Fibroblast of skin of right biceps (primary cell): Measurements from ENCODE around the gene PTK7.

Experiments
- DNase-seq: peaks from one replicate; pipeline ENCODE4 v3.0.0-alpha.2; 2013

The PTK7 gene

DNA sequence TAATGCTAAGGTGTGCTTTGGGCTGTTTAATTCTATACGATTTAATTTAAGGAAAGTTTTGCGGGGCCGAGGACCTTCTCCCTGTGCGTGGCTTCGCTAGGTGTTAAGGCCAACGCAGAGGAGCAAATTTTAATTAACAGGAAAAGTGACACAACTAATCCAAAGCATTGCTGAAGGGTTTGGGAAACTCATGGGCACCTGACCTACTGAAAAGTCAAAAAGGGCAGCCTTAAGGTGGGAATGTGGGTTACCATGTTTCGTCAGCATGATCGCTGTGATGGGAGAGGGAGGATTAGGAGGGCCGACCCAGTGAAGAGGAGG, 105.5 kb downstream of the PTK7 start:
- no peak for DNase-seq

GRCh38 chr6:43181942-43182860, 106.1 kb downstream of the PTK7 start, which contains the start of gene CUL9:
Gene CUL9, plus strand, starts transcription at chr6:43182196. Its CDS starts 2,115 bp downstream, at chr6:43184311.
- DNase-seq = peak; percentile 67

DNA sequence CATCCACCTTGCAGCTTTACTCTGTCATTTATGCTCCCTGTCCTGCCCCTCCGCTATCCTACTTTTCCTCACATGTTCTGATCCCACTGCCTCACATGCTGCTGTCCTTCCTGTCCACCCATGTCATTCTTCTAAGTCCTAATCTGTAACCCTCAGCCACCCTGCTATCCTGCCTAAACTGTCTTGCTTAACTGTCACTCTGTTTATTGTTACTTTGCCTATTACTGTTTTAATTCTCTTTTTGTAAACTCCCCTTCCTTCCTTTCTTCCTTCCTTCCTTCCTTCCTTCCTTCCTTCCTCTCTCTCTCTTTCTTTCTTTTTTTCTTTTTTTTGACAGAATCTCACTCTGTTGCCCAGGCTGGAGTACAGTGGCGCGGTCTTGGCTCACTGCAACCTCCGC, 107.3 kb downstream of the PTK7 start:
- no peak for DNase-seq

- no peak for DNase-seq
Observed at GRCh38 chr6:43184268-43184985, 108.3 kb downstream of the PTK7 start.

- no peak for DNase-seq
Observed at GRCh38 chr6:43185391-43185985, 109.4 kb downstream of the PTK7 start.

DNA sequence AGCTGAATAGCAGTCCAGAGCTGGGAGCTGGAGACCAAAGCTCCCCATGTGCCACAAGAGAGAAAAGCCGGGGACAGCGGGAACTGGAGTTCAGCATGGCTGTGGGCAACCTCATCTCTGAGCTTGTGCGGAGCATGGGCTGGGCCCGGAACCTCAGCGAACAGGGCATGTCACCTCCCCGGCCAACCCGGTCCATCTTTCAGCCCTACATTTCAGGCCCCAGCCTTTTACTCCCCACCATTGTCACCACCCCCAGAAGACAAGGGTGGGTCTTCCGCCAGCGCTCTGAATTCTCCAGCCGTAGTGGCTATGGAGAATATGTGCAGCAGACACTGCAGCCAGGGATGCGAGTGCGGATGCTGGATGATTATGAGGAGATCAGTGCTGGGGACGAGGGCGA, 109.9 kb downstream of the PTK7 start:
- DNase-seq = no peak

DNA sequence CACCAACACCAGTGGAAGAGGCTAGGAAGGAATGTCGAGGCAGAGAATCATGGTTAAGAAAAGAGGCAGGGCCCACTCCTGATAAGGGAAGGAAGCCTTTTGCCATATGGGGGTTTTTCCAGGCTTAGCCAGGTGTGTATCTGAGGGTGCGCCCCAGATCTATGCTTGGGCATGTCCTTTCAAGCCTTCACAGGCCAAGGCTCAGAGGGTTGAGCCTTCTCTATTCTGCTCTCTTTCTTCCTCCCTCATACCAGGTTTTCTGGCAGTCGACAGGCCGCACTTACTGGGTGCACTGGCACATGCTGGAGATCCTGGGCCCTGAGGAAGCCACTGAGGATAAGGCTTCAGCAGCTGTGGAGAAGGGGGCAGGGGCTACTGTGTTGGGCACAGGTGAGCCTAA, 110.6 kb downstream of the PTK7 start:
- DNase-seq = no peak

- DNase-seq = no peak
Observed at GRCh38 chr6:43187821-43188220, 111.7 kb downstream of the PTK7 start.

GRCh38 chr6:43188426-43188825, 112.3 kb downstream of the PTK7 start:
- no peak for DNase-seq

DNA sequence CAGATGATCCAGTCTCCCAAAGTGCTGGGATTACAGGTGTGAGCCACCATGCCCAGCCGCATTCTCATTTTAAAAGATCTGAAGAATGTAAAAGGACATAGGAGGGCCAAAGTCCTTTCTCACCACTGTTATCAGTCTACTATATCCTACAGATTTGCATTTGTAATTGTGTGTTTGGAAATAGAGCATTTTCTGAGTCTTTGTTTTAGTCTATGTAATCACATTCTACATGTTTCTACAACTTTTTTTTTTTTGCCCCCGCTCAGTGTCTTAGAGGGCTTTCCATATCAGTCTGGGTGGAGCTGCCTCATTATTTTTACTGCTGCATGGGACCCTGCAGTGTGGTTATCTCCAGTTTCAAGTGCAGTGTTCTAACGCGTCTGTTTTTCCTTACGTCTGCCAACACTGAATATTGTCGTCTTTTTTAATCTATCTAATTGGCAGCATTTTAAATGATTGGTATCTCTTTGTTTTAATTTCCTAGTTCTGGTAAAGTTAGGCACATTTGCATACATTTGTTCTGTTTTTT, 113.7 kb downstream of the PTK7 start:
- no peak for DNase-seq

DNA sequence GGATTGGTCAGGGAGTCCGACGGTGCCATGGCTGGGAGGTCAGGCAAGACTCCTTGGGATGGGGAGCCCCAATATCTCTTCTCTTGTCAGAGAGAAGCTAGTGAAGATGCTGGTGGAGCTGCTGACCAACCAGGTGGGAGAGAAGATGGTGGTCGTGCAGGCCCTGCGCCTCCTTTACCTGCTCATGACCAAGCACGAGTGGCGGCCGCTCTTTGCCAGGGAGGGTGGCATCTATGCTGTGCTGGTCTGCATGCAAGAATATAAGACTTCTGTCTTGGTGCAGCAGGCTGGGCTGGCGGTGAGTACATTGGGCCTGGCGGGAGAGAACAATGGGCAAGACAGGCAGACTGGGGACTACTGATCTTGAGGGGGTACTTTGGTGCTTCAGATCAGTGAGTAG, 116.8 kb downstream of the PTK7 start:
- DNase-seq = no peak

GRCh38 chr6:43193929-43194328, 117.8 kb downstream of the PTK7 start:
- DNase-seq = no peak

- no peak for DNase-seq
Observed at GRCh38 chr6:43196337-43196736, 120.2 kb downstream of the PTK7 start.

DNA sequence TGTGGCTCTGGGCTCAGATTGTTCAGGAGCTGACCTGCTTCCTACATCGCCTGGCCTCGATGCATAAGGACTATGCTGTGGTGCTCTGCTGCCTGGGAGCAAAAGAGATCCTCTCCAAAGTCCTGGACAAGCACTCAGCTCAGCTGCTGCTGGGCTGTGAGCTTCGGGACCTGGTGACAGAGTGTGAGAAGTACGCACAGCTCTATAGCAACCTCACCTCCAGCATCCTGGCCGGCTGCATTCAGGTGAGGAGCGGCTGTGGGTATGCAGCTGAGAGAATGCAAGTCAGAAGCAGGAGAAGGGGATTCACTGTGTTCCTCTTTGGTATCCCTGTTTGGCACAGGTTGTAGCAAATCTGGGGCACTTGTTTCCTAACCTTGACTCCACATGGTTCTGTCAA, 123.8 kb downstream of the PTK7 start:
- DNase-seq = no peak

DNA sequence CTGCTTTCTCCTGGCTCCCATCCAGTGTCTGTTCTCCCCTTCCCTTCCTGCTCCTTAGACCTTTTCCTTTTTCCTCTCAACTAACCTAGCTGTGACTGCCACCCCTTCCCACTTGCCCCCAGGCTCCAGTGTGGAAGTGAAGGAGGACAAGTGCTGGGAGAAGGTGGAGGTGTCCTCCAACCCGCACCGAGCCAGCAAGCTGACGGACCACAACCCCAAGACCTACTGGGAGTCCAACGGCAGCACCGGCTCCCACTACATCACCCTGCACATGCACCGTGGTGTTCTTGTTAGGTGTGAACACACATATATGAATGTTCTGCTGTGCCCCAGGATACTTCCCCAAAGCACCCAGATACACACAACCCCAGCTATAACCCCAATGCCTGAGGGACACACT, 124.4 kb downstream of the PTK7 start:
- DNase-seq = no peak

DNA sequence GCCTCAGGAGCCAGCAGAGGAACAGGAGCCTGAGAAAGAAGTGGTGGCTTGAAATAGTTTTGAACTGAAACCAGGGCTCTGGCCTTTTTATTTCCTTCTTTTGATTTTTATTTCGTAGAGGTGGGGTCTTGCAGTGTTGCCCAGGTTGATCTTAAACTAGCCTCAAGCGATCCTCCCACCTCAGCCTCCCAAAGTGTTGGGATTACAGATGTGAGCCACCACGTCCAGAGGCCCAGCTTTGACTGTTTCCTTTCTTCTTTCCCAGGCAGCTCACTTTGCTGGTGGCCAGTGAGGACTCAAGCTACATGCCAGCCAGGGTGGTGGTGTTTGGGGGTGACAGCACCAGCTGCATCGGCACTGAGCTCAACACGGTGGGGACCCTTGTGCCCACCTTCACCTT, 126.3 kb downstream of the PTK7 start:
- no peak for DNase-seq

DNA sequence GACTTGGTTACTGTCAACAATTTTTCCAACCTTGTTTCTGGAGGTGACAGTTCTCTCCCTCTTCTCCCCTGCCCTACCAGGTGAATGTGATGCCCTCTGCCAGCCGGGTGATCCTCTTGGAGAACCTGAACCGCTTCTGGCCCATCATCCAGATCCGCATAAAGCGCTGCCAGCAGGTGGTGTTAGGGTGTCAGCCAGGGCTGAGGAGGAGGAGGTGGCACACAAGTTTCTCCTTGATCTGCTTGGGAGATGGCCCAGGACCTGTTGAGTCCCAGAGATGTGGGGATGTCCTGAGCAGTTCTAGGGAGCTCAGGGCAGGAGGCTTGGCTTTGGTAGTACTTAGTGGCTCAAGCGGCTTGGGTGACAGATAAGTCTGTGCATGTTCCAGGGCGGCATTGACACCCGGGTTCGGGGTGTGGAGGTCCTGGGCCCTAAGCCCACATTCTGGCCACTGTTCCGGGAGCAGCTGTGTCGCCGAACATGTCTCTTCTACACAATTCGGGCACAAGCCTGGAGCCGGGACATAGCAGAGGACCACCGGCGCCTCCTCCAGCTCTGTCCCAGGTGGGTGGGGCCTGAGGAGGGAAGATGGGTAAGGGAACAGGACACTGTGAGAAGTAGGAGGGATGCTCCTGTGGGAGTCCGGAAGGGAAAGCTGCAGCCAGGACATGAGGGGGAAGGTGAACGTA, 127.1 kb downstream of the PTK7 start:
- DNase-seq = no peak

DNA sequence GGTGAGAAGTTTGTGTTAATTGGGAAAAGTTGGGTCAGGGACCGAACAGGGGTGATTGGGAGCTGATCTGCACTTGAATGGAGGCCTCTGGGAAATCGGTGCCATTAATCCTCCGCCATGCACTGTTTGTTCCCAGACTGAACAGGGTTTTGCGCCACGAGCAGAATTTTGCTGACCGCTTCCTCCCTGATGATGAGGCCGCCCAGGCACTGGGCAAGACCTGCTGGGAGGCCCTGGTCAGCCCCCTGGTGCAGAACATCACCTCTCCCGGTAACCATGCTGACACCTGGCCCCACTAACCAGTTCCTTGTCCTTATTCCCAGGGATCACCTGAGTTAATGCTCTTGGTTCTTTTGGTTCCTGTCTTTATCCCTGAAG, 127.6 kb downstream of the PTK7 start:
- no peak for DNase-seq

- DNase-seq = no peak
Observed at GRCh38 chr6:43204271-43205105, 128.4 kb downstream of the PTK7 start.

DNA sequence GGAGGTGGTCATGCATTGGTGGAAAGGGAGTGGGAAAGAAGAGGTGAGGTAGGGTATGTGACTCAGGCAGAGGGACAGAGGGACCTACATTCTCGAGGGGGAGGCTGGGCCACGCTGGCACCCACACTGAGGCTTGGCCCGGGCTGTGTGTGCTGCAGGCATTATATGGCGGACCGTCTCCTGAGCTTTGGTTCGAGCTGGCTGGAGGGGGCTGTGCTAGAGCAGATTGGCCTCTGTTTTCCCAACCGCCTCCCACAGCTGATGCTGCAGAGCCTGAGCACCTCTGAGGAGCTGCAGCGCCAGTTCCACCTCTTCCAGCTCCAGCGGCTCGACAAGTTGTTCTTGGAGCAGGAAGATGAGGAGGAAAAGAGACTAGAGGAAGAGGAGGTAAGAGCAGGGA, 129.7 kb downstream of the PTK7 start:
- DNase-seq = no peak

DNA sequence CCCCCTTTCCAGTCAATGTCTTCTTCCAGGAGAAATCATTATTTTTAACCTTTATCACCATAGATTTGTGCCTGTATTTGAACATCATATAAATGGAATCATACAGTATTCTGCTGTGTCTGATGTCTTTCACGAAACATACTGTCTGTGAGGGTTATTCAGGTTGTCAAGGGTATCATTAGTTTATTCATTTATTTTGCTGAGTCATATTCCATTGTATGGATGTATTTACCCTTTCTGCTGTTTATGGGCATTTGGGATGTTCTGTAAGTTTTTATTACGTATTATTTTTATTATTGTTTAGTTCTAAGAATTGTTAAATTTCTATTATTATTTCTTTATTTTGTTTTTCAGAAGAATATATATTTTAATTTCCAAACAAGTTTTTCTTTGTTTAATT, 131.2 kb downstream of the PTK7 start:
- no peak for DNase-seq
